GM19099 (cell line): Measurements from ENCODE around the gene RAPGEF1.

Experiments
- POLR2A ChIP-seq: IDR thresholded peaks from 3 replicates; pipeline ENCODE4 v1.6.1; 2011; ENCODE audit warnings: low read depth; ENCODE audit not compliant: insufficient read length; ENCODE audit errors: extremely low read depth

Gene RAPGEF1

GRCh38 chr9:131708226-131709002 is 31.5 kb downstream of the RAPGEF1 start:
- TF ChIP-seq POLR2A, result no peak

GRCh38 chr9:131707733-131708157 is 32.1 kb downstream of the RAPGEF1 start:
- no peak for TF ChIP-seq POLR2A

- TF ChIP-seq POLR2A, result no peak
Observed at GRCh38 chr9:131707050-131707449, 32.8 kb downstream of the RAPGEF1 start.

GRCh38 chr9:131706608-131706970 is 33.3 kb downstream of the RAPGEF1 start:
- TF ChIP-seq POLR2A, result no peak

- no peak for TF ChIP-seq POLR2A
Observed at GRCh38 chr9:131704988-131705387, 34.9 kb downstream of the RAPGEF1 start.

GRCh38 chr9:131704141-131704983 is 35.5 kb downstream of the RAPGEF1 start:
- TF ChIP-seq POLR2A, result no peak

- TF ChIP-seq POLR2A, result no peak
Observed at GRCh38 chr9:131703697-131704096, 36.2 kb downstream of the RAPGEF1 start.

GRCh38 chr9:131702911-131703310 is 37.0 kb downstream of the RAPGEF1 start:
- no peak for TF ChIP-seq POLR2A

GRCh38 chr9:131701789-131702337 is 38.0 kb downstream of the RAPGEF1 start:
- TF ChIP-seq POLR2A, result no peak

GRCh38 chr9:131701436-131701781 is 38.5 kb downstream of the RAPGEF1 start:
- no peak for TF ChIP-seq POLR2A

GRCh38 chr9:131700765-131701435 is 39.0 kb downstream of the RAPGEF1 start:
- no peak for TF ChIP-seq POLR2A

- no peak for TF ChIP-seq POLR2A
Observed at GRCh38 chr9:131700076-131700475, 39.8 kb downstream of the RAPGEF1 start.

- no peak for TF ChIP-seq POLR2A
Observed at GRCh38 chr9:131698618-131698985, 41.3 kb downstream of the RAPGEF1 start.

GRCh38 chr9:131697908-131698617 is 41.8 kb downstream of the RAPGEF1 start:
- no peak for TF ChIP-seq POLR2A

- TF ChIP-seq POLR2A, result no peak
Observed at GRCh38 chr9:131697097-131697496, 42.8 kb downstream of the RAPGEF1 start.

GRCh38 chr9:131695836-131696460 is 43.9 kb downstream of the RAPGEF1 start:
- no peak for TF ChIP-seq POLR2A
